ENCODE results near the gene ZNF20.
A peak's percentile ranks its signal among the peaks of the same experiment; 100 is the strongest.
"Not testable (repeated sequence)": the region's sequence is repeated elsewhere in the genome, so short reads cannot be mapped to it uniquely, and the experiment has no call there.

ZNF20 gene

GRCh38 chr19:12111943-12112637 is 28.1 kb downstream of the ZNF20 start:
- no peak for DNase-seq

GRCh38 chr19:12111176-12111575 is 29.0 kb downstream of the ZNF20 start:
- DNase-seq, result no peak

- DNase-seq, result not testable (repeated sequence)
These were observed 36.2 kb downstream of the ZNF20 start for GRCh38 chr19:12103909-12104308.

- DNase-seq, result no peak
These were observed 42.1 kb downstream of the ZNF20 start for GRCh38 chr19:12098040-12098439.

GRCh38 chr19:12095111-12095790 is 44.9 kb downstream of the ZNF20 start:
- no peak for DNase-seq

GRCh38 chr19:12093777-12094176 is 46.4 kb downstream of the ZNF20 start:
- DNase-seq, result no peak

- DNase-seq, result no peak
These were observed 47.2 kb downstream of the ZNF20 start for GRCh38 chr19:12092956-12093355.

- peak; percentile 69 for DNase-seq
These were observed 47.9 kb downstream of the ZNF20 start for GRCh38 chr19:12092065-12092867.

- peak; percentile 74 for DNase-seq
These were observed 49.3 kb downstream of the ZNF20 start for GRCh38 chr19:12090807-12091206.

GRCh38 chr19:12085074-12085818 is 54.9 kb downstream of the ZNF20 start:
- no peak for DNase-seq

GRCh38 chr19:12083336-12083735 is 56.8 kb downstream of the ZNF20 start:
- not testable (repeated sequence) for DNase-seq
